Lower leg skin (tissue), 3 donors: ENCODE data around the gene DEXI.

Experiments used
- POLR2A ChIP-seq, 2 donors: fragments of 450-650 bp; IDR thresholded peaks; one replicate each; pipeline ENCODE4 v1.6.1; 2016 to 2017; ENCODE audit warnings: antibody characterized with exemption in 2 of 2, mild to moderate bottlenecking in 1 of 2, moderate library complexity in 1 of 2
- TF ChIP-seq, protein P1 (sequence below), 3 donors: fragments of 450-650 bp; IDR thresholded peaks; one replicate each; pipeline ENCODE4 v1.5.1; 2016; ENCODE audit warnings: antibody characterized with exemption in 3 of 3, mild to moderate bottlenecking in 3 of 3, moderate library complexity in 2 of 3

GRCh38 chr16:10949424-10949970 is 7.2 kb upstream of the DEXI start:
- TF ChIP-seq, protein P1, sequence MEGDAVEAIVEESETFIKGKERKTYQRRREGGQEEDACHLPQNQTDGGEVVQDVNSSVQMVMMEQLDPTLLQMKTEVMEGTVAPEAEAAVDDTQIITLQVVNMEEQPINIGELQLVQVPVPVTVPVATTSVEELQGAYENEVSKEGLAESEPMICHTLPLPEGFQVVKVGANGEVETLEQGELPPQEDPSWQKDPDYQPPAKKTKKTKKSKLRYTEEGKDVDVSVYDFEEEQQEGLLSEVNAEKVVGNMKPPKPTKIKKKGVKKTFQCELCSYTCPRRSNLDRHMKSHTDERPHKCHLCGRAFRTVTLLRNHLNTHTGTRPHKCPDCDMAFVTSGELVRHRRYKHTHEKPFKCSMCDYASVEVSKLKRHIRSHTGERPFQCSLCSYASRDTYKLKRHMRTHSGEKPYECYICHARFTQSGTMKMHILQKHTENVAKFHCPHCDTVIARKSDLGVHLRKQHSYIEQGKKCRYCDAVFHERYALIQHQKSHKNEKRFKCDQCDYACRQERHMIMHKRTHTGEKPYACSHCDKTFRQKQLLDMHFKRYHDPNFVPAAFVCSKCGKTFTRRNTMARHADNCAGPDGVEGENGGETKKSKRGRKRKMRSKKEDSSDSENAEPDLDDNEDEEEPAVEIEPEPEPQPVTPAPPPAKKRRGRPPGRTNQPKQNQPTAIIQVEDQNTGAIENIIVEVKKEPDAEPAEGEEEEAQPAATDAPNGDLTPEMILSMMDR (IDR thresholded peaks at IDR 0.05) = no peak
- no peak for TF ChIP-seq POLR2A (IDR thresholded peaks at IDR 0.05)
